ENCODE data around the gene SAMSN1. TPM values are rescaled to one million over a fixed set of nuclear protein-coding genes. Genes with fewer than 3 reads are reported as not detected.

The SAMSN1 gene
- total RNA-seq, 1 donor from 2014 or later = 1.0 TPM

DNA sequence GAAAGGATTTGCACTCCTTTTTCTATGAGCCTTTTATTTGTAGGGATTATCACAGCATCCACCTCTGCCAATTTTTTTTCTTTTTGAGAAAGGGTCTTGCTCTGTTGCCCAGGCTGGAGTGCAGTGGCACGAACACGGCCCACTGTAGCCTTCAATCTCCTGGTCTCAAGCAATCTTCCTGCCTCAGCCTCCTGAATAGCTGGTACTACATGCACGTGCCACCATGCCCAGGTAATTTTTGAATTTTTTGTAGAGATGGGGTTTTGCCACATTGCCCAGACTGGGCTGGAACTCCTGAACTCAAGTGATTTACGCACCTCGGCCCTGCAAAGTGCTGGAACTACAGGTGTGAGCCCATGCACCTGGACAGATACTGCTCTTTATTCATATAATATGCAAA lies 2.1 kb downstream of the SAMSN1 start:
- Histone ChIP-seq H3K27me3 (ENCODE audit: low read depth) (no peaks in the 10 kb centered on the region), H3K27ac (replicated peaks) (no peak overlapping the region), H3K36me3 (no peaks in the 10 kb centered on the region), H3K4me1 (no peaks in the 10 kb centered on the region), H3K9me3 (replicated peaks) (peaks cover 6% of the 10 kb centered on the region), H3K4me3 (no peak overlapping the region)
- DNase-seq = no peak
- intact Hi-C loops (cut with micrococcal nuclease) = no loop called here
- TF ChIP-seq CTCF (IDR thresholded peaks at IDR 0.05; ENCODE audit: borderline replicate concordance) = no peak

DNA sequence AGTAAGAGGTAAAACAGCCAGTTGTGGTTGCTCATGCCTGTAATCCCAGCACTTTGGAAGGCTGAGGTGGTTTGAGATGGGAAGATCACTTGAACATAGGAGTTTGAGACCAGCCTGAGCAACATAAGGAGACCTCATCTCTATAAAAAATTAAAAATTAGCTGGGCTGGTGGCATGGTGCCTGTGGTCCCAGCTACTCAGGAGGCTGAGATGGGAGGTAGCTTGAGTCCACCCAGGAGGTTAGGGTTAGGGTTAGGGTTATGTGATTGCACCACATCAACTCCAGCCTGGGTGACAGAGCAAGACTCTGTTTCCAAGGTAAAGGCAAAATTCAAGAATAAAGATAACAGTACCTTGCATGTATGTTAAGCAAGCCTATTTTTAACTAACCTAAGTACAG lies 3.5 kb downstream of the SAMSN1 start:
- TF ChIP-seq CTCF (IDR thresholded peaks at IDR 0.05; ENCODE audit: borderline replicate concordance) = no peak
- H3K4me3 ChIP-seq = no peak overlapping the region
- no peak for DNase-seq
- H3K36me3 ChIP-seq = no peaks in the 10 kb centered on the region
- no peaks in the 10 kb centered on the region for H3K27me3 ChIP-seq (ENCODE audit: low read depth)
- intact Hi-C loops (cut with micrococcal nuclease) = no loop called here
- no peak overlapping the region for H3K27ac ChIP-seq (replicated peaks)
- H3K9me3 ChIP-seq (replicated peaks) = peaks cover 6% of the 10 kb centered on the region
- H3K4me1 ChIP-seq = no peaks in the 10 kb centered on the region

GRCh38 chr21:14541841-14542490 lies 4.1 kb downstream of the SAMSN1 start:
- no peak for TF ChIP-seq CTCF (IDR thresholded peaks at IDR 0.05; ENCODE audit: borderline replicate concordance)
- Histone ChIP-seq H3K9me3 (replicated peaks) (peaks cover 7% of the 10 kb centered on the region), H3K4me1 (no peaks in the 10 kb centered on the region), H3K27me3 (ENCODE audit: low read depth) (no peaks in the 10 kb centered on the region), H3K27ac (replicated peaks) (no peak overlapping the region), H3K36me3 (no peaks in the 10 kb centered on the region), H3K4me3 (no peak overlapping the region)
- intact Hi-C loops (cut with micrococcal nuclease) = no loop called here
- DNase-seq = no peak

GRCh38 chr21:14538483-14538882 lies 7.6 kb downstream of the SAMSN1 start:
- no peak for TF ChIP-seq CTCF (IDR thresholded peaks at IDR 0.05; ENCODE audit: borderline replicate concordance)
- no peaks in the 10 kb centered on the region for H3K36me3 ChIP-seq
- no peaks in the 10 kb centered on the region for H3K27me3 ChIP-seq (ENCODE audit: low read depth)
- DNase-seq = no peak
- H3K4me3 ChIP-seq = no peak overlapping the region
- peaks cover 20% of the 10 kb centered on the region for H3K9me3 ChIP-seq (replicated peaks)
- H3K27ac ChIP-seq (replicated peaks) = no peak overlapping the region
- intact Hi-C loops (cut with micrococcal nuclease) = no loop called here
- H3K4me1 ChIP-seq = no peaks in the 10 kb centered on the region

DNA sequence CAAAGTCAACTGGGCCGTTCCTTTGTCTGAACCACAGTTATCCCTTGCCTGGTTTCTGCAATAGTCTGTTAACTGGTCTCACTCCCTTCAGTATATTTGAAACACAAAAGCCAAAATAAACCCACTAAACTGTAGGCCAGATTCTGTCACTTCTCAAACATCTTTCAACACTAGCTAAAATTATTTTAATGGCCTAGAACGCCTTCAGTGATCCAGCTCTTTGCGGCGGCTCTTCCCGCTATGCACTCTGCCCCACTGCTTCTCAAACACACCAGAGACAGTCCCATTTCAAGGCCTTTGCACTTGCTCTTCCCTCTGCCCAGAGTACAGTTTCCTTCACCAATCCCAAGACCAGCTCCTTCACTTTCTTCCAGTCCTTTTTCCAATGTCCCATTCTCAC lies 9.2 kb downstream of the SAMSN1 start:
- no peaks in the 10 kb centered on the region for H3K27me3 ChIP-seq (ENCODE audit: low read depth)
- H3K9me3 ChIP-seq (replicated peaks) = peaks cover 20% of the 10 kb centered on the region
- intact Hi-C loops (cut with micrococcal nuclease) = no loop called here
- DNase-seq = no peak
- H3K27ac ChIP-seq (replicated peaks) = no peak overlapping the region
- H3K4me1 ChIP-seq = no peaks in the 10 kb centered on the region
- H3K4me3 ChIP-seq = no peak overlapping the region
- TF ChIP-seq CTCF (IDR thresholded peaks at IDR 0.05; ENCODE audit: borderline replicate concordance) = no peak
- H3K36me3 ChIP-seq = no peaks in the 10 kb centered on the region

Data from left ventricle myocardium inferior (tissue), 1 donor.